ENCODE measurements around the gene ANAPC10. TPM values are rescaled to one million over a fixed set of nuclear protein-coding genes. Genes with fewer than 3 reads are reported as not detected.
"Not testable (repeated sequence)": the region's sequence is repeated elsewhere in the genome, so short reads cannot be mapped to it uniquely, and the experiment has no call there.

Gene ANAPC10
- total RNA-seq, 4 donors from 2014 or later: 22.3 to 66.6 (median 31.1) TPM

DNA sequence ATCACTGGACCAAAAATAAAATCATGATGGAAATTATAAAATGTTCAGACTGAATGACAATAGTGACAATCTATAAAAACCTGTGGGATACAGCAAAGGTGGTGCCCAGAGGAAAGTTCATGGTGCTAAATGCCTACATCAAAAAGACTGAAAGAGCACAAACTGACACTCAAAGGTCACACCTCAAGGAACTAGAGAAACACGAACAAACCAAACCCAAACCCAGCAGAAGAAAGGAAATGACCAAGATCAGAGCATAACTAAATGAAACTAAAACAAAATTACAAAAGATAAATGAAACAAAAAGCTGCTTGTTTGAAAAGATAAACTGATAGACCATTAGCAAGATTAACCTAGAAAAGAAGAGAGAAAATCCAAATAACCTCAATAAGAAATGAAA lies 78.7 kb downstream of the ANAPC10 start:
- no peak overlapping the region for H3K4me3 ChIP-seq
- H3K4me1 ChIP-seq: no peaks in the 10 kb centered on the region
- H3K36me3 ChIP-seq: peaks cover 0 to 5% of the 10 kb centered on the region in 2 donors
- ATAC-seq: no peak
- H3K27me3 ChIP-seq: no peaks in the 10 kb centered on the region
- no peak overlapping the region for H3K27ac ChIP-seq
- H3K9me3 ChIP-seq: peaks cover 0 to 38% (median 0%) of the 10 kb centered on the region in 3 donors
- TF ChIP-seq POLR2A (IDR thresholded peaks at IDR 0.05) (no peak), POLR2AphosphoS5 (IDR thresholded peaks at IDR 0.05) (no peak), EP300 (IDR thresholded peaks at IDR 0.05) (no peak)
- TF ChIP-seq, protein P1, sequence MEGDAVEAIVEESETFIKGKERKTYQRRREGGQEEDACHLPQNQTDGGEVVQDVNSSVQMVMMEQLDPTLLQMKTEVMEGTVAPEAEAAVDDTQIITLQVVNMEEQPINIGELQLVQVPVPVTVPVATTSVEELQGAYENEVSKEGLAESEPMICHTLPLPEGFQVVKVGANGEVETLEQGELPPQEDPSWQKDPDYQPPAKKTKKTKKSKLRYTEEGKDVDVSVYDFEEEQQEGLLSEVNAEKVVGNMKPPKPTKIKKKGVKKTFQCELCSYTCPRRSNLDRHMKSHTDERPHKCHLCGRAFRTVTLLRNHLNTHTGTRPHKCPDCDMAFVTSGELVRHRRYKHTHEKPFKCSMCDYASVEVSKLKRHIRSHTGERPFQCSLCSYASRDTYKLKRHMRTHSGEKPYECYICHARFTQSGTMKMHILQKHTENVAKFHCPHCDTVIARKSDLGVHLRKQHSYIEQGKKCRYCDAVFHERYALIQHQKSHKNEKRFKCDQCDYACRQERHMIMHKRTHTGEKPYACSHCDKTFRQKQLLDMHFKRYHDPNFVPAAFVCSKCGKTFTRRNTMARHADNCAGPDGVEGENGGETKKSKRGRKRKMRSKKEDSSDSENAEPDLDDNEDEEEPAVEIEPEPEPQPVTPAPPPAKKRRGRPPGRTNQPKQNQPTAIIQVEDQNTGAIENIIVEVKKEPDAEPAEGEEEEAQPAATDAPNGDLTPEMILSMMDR (IDR thresholded peaks at IDR 0.05): no peak
- WGBS, 2 donors (ENCODE audit: low coverage in 1 of 2): 64% methylated on average over 1 of the region's 1 CpG; no CpG with 5 or more reads in 1 of the 2 donors

DNA sequence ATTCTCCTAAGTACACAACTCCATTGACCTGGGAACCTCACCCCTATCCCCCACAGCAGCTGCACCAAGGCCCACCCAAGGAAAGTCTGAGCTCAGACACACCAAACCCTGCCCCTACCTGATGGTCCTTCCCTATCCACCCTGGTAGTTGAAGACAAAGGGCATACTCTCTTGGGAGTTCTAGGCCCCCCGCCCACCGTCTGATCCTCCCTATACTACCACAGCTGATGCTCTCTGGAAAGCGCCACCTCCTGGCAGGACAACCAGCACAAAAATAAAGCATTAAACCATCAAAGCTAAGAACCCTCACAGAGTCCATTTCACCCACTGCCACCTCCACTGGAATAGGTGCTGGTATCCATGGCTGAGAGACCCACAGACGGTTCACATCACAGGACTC lies 83.6 kb downstream of the ANAPC10 start:
- no peak for TF ChIP-seq POLR2A (IDR thresholded peaks at IDR 0.05)
- no peak for TF ChIP-seq POLR2AphosphoS5 (IDR thresholded peaks at IDR 0.05)
- no peak for TF ChIP-seq EP300 (IDR thresholded peaks at IDR 0.05)
- TF ChIP-seq, protein P1 (IDR thresholded peaks at IDR 0.05): no peak
- Histone ChIP-seq H3K9me3 (no peaks in the 10 kb centered on the region), H3K4me3 (no peak overlapping the region), H3K4me1 (peaks cover 0 to 21% (median 6%) of the 10 kb centered on the region in 3 donors), H3K27me3 (no peaks in the 10 kb centered on the region), H3K27ac (no peak overlapping the region), H3K36me3 (no peaks in the 10 kb centered on the region)
- WGBS, 2 donors (ENCODE audit: low coverage in 1 of 2): 87 to 100% methylated on average over 1 to 3 of the region's 4 CpGs
- no peak for ATAC-seq

DNA sequence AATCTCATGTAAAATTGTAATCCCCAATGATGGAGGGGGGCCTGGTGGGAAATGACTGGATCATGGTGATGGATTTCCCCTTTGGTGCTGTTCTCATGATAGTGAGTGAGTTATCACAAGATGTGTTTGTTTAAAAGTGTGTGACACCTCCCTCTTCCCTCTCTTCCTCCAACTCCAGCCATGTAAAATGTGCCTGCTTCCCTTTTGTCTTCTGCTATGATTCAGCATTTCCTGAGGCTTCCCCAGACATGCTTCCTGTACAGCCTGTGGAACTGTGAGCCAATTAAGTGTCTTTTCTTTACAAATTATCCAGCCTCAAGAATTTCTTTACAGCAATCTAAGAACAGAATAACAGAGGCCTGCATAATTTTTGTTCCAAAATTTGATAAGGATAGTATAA lies 85.2 kb downstream of the ANAPC10 start:
- peaks cover 0 to 21% (median 6%) of the 10 kb centered on the region in 3 donors for H3K4me1 ChIP-seq
- H3K4me3 ChIP-seq: no peak overlapping the region
- TF ChIP-seq POLR2A (IDR thresholded peaks at IDR 0.05): no peak
- TF ChIP-seq EP300 (IDR thresholded peaks at IDR 0.05): no peak
- TF ChIP-seq POLR2AphosphoS5 (IDR thresholded peaks at IDR 0.05): no peak
- H3K27ac ChIP-seq: peak overlapping the region in 2 of 4 donors; percentile 5 to 35
- H3K9me3 ChIP-seq: no peaks in the 10 kb centered on the region
- ATAC-seq: peak; percentile 50
- no peaks in the 10 kb centered on the region for H3K36me3 ChIP-seq
- no peaks in the 10 kb centered on the region for H3K27me3 ChIP-seq

DNA sequence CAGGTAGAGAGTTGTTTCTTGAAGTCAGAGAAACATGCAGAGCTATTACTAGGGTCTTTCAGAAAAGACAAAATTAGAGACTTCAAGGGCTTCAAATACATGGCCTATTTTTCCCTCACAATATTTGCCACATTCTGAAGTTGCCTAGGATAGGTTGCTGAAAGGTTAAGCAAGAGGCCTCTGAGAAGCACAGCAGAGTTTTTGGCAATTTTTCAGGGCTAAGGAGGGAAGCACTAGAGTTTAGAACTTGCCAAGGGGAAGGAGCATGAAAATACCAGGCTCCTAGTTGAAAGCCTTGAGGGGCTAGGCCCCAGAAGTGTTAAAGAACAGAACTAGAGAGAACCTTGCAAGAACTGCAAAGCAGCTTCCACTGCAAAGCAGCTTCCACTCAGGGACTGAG lies 86.4 kb downstream of the ANAPC10 start:
- H3K9me3 ChIP-seq: no peaks in the 10 kb centered on the region
- H3K4me1 ChIP-seq: peaks cover 0 to 21% (median 6%) of the 10 kb centered on the region in 3 donors
- no peak for ATAC-seq
- H3K27me3 ChIP-seq: no peaks in the 10 kb centered on the region
- TF ChIP-seq POLR2A (IDR thresholded peaks at IDR 0.05): no peak
- no peak overlapping the region for H3K4me3 ChIP-seq
- no peak overlapping the region for H3K27ac ChIP-seq
- no peaks in the 10 kb centered on the region for H3K36me3 ChIP-seq

DNA sequence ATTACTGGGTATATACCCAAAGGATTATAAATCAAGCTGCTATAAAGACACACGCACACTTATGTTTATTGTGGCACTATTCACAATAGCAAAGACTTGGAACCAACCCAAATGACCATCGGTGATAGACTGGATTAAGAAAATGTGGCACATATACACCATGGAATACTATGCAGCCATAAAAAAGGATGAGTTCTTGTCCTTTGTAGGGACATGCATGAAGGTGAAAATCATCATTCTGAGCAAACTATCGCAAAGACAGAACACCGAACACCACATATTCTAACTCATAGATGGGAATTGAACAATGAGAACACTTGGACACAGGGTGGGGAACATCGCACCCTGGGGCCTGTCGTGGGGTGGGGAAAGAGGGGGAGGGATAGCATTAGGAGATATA lies 87.7 kb downstream of the ANAPC10 start:
- 82 to 97% methylated on average over 5 to 6 of the region's 6 CpGs for WGBS, 2 donors (ENCODE audit: low coverage in 1 of 2)
- H3K27me3 ChIP-seq, H3K9me3 ChIP-seq, H3K36me3 ChIP-seq, ATAC-seq, H3K27ac ChIP-seq, H3K4me3 ChIP-seq: not testable (repeated sequence)
- H3K4me1 ChIP-seq: peaks cover 0 to 21% (median 6%) of the 10 kb centered on the region in 3 donors

DNA sequence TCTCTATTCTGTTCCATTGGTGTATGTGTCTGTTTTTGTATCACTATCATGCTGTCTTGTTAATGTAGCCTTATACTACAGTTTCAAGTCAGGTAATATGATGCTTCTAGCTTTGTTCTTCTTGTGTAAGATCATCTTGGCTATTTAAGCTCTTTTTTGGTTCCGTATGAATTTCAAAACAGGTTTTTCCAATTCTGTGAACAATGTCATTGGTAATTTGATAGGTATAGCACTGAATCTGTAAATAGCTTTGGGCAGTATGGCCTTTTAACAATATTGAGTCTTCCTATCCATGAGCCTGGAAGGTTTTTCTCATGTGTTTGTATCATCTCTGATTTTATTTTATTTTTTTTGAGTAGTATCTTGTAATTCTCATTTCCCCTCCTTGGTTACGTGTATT lies 94.3 kb downstream of the ANAPC10 start:
- Histone ChIP-seq H3K27ac (no peak overlapping the region), H3K4me1 (no peaks in the 10 kb centered on the region), H3K36me3 (no peaks in the 10 kb centered on the region), H3K9me3 (no peaks in the 10 kb centered on the region), H3K27me3 (no peaks in the 10 kb centered on the region), H3K4me3 (no peak overlapping the region)
- TF ChIP-seq, protein P1 (IDR thresholded peaks at IDR 0.05): no peak
- TF ChIP-seq EP300 (IDR thresholded peaks at IDR 0.05) (no peak), POLR2A (IDR thresholded peaks at IDR 0.05) (no peak), POLR2AphosphoS5 (IDR thresholded peaks at IDR 0.05) (no peak)
- WGBS, 2 donors (ENCODE audit: low coverage in 1 of 2): 91% methylated on average over 2 of the region's 2 CpGs; no CpG with 5 or more reads in 1 of the 2 donors
- no peak for ATAC-seq

All from gastroesophageal sphincter (tissue), 4 donors.